Stimulated activated CD4-positive, alpha-beta T cell treated with anti-CD3 and anti-CD28 coated beads, Interleukin-2, amount 100 ng/mL, for 4 hours (primary cell): ENCODE measurements around the gene POLE3.
"Not testable (repeated sequence)": the region's sequence is repeated elsewhere in the genome, so short reads cannot be mapped to it uniquely, and the experiment has no call there.

Source experiments
- DNase-seq: peaks from one replicate; pipeline ENCODE4 v3.0.0-alpha.2; 2020; ENCODE audit warnings: low read depth

Gene POLE3

DNA sequence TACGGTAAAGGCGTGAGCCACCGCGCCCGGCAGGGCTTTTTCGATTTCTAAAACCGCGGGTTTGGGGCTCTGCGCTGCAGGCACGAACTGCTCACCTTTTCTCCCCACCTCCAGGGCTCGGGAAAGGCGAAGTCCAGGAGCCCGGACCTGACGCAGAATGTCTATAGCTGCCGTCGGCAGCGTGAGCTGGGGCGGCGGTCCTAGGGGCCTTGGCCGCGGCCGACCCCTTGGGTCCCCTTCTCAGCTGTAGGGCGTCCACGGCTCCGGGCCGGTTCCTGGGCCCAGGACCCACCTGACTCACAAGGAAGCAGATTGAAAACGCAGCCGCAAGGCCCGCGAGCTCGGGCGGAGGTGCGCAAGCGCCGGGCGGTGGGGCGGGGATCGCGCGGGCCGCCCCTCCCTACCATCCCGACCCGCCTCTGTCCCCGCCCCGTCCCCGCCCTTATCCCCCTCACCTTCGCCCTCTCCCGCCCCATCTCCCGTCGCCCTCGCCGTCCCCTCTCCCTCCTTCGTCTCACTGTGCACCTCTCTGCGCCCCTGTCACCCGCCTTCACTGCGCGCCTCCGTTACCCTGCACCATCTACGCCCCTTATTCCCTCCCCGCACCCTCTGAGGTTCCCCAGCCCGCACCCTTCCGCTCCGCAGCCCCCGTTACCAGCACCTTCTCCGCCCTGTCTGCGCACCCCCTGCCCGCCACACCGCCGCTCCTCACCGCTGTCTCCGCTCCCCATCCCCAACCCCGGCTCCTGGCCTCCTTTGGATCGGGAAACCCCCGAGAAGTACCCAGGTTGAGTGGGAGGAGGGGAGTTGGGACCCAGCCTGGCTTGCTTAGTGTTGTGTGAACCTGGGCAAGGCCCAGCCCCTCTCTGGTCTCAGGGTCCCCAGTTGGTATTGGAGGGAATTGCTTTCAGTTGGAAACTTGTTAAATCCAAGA is 33.6 kb downstream of the POLE3 start, which contains the start of gene HDHD3:
HDHD3 (minus strand) TSS at position 353 of the 934 bp plus-strand sequence. CDS start 2,632 bp downstream, outside the sequence.
- DNase-seq, result peak; percentile 69

DNA sequence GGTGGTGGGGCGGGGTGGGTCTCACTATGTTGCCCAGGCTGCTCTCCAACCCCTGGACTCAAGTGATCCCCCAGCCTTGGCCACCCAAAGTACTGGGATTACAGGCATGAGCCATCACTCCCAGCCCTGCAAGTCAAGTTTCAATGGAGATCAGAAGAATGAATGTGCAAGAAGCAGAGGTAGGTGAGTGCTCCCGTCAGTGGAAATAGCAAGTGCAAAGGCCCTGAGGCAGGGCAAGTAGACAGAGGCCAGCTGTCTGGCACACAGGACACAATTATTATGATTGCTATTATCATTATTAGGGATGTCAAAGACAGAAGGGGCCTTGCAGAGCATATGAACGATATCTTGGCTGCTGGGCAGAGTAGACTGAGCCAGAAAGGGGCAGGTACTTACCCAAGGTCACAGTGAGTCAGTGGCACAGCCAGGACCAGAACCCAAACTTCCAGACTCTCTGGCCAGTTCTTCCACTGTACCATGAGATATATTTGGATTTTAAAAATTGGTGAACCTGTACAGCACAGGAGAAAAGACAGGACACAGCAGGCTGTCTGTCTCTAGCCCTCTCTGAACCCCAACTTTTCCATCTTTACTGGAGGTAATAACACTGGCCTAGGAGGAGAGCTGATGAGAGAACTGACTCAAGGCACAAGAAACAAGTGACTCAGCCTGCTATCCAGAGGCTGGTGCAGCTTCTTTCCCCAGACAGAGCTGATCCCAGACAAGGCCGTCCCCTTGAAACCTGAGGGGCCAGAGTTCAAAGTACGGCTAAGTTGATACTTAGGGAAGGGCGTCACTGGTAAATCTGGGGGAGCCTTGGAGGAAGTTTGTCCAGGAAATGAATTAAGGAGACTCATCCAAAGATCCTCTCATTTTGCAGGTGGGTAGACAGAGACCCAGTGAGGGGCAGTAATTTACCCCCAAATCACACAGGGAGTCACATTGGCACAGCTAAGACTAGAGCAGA is 35.1 kb downstream of the POLE3 start:
- no peak for DNase-seq

DNA sequence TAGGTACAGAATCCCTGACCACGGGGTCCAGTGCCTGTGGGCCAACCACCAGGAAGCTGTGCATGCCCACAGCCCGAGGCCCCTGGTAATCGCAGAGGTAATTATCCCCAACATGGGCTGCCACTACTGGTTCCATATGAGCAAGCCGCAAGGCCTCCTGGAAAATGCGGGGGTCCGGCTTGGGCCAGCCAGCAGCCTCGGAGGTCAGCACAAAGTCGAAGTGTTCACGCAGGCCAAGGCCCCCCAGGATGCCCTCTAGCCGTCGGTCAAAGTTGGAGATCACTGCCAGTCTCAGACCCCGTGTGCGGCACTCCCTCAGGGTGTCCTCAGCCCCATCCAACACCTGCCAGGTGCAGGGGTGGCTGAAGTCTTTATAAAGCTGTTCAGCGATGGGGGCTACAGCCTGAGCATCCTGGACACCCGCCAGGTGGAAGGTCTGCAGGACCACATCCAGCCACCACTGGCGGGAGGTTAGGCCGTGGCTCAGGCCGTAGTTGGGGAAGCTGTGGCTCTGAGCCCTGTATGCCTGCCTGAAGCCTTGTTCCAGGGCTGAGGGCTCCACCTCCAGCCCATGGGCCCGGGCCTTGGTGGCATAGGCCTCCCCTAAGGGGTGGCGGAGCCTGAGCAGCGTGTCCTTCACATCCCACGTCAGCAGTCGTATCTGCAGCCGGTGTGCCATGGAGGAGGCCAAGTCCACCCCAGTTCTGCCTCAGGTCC is 36.6 kb downstream of the POLE3 start:
- DNase-seq, result no peak

GRCh38 chr9:113373256-113373655 is 37.2 kb downstream of the POLE3 start:
- no peak for DNase-seq

- DNase-seq, result no peak
Observed at GRCh38 chr9:113372059-113372458, 38.4 kb downstream of the POLE3 start.

- no peak for DNase-seq
Observed at GRCh38 chr9:113370806-113371325, 39.6 kb downstream of the POLE3 start.

DNA sequence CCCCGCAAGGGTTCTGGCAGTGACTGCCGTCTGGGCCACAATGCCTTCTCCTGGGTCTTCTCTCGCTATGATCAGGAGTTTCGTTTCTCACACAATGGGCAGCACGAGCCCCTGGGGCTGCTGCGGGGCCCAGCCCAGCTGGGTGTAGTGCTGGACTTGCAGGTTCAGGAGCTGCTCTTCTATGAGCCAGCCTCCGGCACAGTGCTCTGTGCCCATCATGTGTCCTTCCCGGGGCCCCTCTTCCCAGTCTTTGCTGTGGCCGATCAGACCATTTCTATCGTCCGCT is 40.7 kb downstream of the POLE3 start:
- no peak for DNase-seq

GRCh38 chr9:113368982-113369854 is 41.3 kb downstream of the POLE3 start:
- DNase-seq, result no peak

GRCh38 chr9:113368348-113368981 is 42.0 kb downstream of the POLE3 start:
- DNase-seq, result no peak

DNA sequence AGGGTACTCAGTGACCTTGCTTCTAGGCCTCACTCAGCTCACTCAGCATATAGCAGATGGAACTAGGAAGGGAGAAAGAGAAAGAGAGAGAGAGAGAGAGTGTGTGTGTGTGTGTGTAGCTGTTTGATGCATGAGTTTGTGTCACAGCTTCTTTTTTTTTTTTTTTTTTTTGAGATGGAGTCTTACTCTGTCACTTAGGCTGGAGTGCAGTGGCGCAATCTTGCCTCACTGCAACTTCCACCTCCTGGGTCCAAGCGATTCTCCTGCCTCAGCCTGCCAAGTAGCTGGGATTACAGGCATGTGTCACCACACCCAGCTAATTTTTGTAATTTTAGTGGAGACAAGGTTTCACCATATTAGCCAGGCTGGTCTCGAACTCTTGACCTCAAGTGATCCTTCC is 44.8 kb downstream of the POLE3 start:
- not testable (repeated sequence) for DNase-seq

GRCh38 chr9:113364951-113365350 is 45.5 kb downstream of the POLE3 start:
- DNase-seq, result no peak

DNA sequence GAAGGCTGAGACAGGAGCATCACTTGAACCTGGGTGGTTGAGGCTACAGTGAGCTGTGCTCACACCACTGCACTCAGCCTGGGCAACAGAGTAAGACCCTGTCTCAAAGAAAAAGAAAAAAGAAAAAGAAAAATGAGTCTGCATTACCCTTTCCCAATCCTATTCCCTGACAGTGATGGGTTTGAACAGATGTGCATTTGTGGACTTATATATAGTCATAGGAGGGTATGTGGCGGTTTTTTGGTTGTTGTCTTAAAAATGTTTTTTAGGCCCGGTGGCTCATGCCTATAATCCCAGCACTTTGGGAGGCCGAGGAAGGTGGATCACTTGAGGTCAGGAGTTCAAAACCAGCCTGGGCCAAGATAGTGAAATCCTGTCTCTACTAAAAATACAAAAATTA is 47.1 kb downstream of the POLE3 start:
- no peak for DNase-seq

- DNase-seq, result no peak
Observed at GRCh38 chr9:113361304-113362018, 49.0 kb downstream of the POLE3 start.

- no peak for DNase-seq
Observed at GRCh38 chr9:113360242-113360842, 50.1 kb downstream of the POLE3 start.

DNA sequence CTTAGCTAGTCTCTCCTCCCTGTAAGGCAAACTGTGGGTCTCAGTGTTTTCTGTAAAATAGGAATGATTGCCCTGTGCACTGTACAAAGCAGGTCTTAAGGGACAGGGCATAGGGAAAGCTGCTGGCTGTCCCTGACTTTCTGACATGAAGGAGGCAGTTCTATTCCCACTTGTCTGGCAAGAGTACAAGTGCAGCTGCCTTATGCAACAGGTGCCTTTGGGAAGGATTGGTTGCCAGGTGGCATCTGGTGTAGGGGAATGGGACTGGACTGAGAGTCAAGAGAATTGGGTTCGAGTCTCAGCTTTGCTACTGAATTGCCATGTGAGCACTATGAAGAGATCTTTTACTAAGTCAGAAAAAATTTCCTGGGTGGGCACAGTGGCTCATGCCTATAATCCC is 51.1 kb downstream of the POLE3 start:
- no peak for DNase-seq
